ENCODE measurements around the gene PPP2R3B. TPM values are rescaled to one million over a fixed set of nuclear protein-coding genes. Genes with fewer than 3 reads are reported as not detected.
A peak's percentile ranks its signal among the peaks of the same experiment; 100 is the strongest.
"Not testable (repeated sequence)": the region's sequence is repeated elsewhere in the genome, so short reads cannot be mapped to it uniquely, and the experiment has no call there.

Gene PPP2R3B
- total RNA-seq, 1 donor from 2014 or later: 15.4 TPM

DNA sequence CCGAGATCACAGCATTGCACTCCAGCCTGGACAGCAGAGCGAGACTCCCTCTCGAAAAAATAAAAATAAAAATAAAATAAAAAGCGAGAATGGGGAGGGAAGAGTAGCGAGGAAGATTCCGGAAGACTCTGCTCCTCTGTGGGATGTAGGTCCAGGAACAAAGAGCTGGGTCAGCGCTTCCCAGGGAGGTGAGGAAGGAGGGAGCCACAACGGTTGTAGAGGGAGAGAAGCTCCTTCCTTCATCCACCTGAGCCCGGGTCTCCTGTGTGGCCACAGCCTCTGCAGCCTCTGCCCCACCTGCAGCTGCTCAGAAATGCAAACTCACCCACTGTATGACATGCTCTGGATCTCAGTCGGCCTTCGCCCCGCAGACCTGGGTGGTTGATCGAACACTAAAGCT lies 3.8 kb upstream of the PPP2R3B start:
- peaks cover 10% of the 10 kb centered on the region for H3K4me1 Mint-ChIP-seq
- H3K4me3 Mint-ChIP-seq: no peak overlapping the region
- no peak overlapping the region for H3K27ac Mint-ChIP-seq
- no peak for ATAC-seq (ENCODE audit: low read depth)
- intact Hi-C loops (cut with micrococcal nuclease): no loop called here
- CTCF ChIA-PET: no interaction called here
- no peak for DNase-seq
- peaks cover 3% of the 10 kb centered on the region for H3K27me3 Mint-ChIP-seq
- POLR2A ChIA-PET: no interaction called here
- TF ChIP-seq, protein P1, sequence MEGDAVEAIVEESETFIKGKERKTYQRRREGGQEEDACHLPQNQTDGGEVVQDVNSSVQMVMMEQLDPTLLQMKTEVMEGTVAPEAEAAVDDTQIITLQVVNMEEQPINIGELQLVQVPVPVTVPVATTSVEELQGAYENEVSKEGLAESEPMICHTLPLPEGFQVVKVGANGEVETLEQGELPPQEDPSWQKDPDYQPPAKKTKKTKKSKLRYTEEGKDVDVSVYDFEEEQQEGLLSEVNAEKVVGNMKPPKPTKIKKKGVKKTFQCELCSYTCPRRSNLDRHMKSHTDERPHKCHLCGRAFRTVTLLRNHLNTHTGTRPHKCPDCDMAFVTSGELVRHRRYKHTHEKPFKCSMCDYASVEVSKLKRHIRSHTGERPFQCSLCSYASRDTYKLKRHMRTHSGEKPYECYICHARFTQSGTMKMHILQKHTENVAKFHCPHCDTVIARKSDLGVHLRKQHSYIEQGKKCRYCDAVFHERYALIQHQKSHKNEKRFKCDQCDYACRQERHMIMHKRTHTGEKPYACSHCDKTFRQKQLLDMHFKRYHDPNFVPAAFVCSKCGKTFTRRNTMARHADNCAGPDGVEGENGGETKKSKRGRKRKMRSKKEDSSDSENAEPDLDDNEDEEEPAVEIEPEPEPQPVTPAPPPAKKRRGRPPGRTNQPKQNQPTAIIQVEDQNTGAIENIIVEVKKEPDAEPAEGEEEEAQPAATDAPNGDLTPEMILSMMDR (IDR thresholded peaks at IDR 0.05): no peak
- H3K36me3 Mint-ChIP-seq (ENCODE audit: low read depth): peaks cover 7% of the 10 kb centered on the region
- H3K9me3 Mint-ChIP-seq: peaks cover under 1% of the 10 kb centered on the region

DNA sequence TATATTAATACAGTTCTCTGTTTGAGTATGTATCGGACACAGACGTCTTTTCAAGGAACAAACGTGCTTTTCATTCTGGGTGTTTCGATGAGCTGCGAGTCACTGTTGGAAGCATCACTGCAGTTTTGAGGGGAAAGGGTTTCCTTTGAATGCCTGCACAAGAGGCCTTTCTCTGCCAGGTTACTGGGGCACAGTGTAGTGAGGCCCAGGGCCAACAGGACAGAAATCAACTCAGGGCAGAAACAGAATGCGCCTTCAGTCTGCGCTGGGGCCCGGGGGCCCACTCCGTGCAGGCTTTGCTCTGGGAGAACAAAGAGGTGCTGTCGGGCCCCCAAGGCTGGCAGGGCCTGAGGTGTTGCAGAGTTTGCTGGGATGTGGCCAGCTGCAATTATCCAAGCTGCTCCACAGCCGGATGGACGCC lies 2.3 kb upstream of the PPP2R3B start:
- Mint-ChIP-seq H3K27ac (no peak overlapping the region), H3K9me3 (no peaks in the 10 kb centered on the region), H3K4me3 (no peak overlapping the region), H3K27me3 (peaks cover 3% of the 10 kb centered on the region), H3K4me1 (peaks cover 10% of the 10 kb centered on the region), H3K36me3 (ENCODE audit: low read depth) (peaks cover 7% of the 10 kb centered on the region)
- intact Hi-C loops (cut with micrococcal nuclease): loop anchor here (5.0 kb wide), 1 partner anchor 638 kb away; no protein-coding TSS in a partner anchor
- ATAC-seq (ENCODE audit: low read depth) (no peak), DNase-seq (no peak)
- ChIA-PET POLR2A (no interaction called here), CTCF (no interaction called here)
- TF ChIP-seq, protein P1 (IDR thresholded peaks at IDR 0.05): no peak

- TF ChIP-seq, protein P1 (IDR thresholded peaks at IDR 0.05): no peak
- Mint-ChIP-seq H3K4me3 (peak overlapping the region; percentile 92), H3K27ac (peak overlapping the region; percentile 98), H3K36me3 (ENCODE audit: low read depth) (peaks cover 7% of the 10 kb centered on the region), H3K4me1 (peaks cover 10% of the 10 kb centered on the region), H3K9me3 (no peaks in the 10 kb centered on the region), H3K27me3 (peaks cover 3% of the 10 kb centered on the region)
- no peak for DNase-seq
- ChIA-PET CTCF (no interaction called here), POLR2A (no interaction called here)
- ATAC-seq (ENCODE audit: low read depth): no peak
- intact Hi-C loops (cut with micrococcal nuclease): loop anchor here (1.0 to 5.0 kb wide), 3 partner anchors 69 to 640 kb away; partner anchors contain the start of gene GTPBP6
Measured at GRCh38 chrX:387729-388128, 1.0 kb upstream of the PPP2R3B start.

DNA sequence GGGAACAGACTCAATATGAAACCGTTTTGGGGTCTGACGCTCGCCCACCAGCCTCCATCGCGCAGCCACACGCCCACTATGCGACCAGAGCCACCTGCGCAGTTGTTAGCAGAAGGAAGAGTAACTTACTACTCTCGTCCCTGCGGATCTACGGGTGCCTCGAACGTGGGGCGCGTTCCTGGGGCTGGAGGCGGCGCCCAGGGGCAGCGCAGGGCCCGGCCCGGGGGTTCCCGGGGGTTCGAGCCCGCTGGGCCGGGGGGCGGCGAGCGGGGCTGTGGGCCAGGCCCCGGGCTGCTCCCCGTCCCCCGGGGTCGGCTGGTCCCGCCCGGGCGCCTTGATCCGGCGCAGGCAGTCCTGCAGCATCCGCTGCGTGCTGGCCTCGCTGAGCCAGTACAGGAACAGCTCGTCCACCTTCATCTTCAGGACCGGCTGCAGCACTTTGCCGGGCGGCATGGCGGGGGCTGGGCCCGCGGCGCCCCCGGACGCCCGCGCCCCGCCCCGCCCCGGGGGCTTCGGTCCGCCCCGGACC lies 404 bp downstream of the PPP2R3B start:
- DNase-seq: no peak
- CTCF ChIA-PET: no interaction called here
- ATAC-seq (ENCODE audit: low read depth): no peak

DNA sequence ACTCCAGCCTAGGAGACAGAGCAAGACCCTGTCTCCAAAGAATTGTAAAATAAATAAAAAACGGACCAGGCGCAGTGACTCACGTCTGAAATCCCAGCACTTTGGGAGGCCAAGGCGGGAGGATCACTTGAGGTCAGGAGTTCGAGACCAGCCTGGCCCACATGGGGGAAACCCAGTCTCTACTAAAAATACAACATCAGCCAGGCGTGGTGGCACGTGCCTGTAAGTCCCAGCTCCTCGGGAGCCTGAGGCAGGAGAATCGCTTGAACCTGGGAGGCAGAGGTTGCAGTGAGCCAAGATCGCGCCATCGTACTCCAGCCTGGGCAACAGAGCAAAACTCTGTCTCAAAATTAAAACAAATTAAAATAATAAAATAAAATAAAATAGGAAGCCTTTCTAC lies 971 bp downstream of the PPP2R3B start:
- peak overlapping the region; percentile 59 for H3K4me3 Mint-ChIP-seq

More for the DNA sequence above, 404 bp downstream of the PPP2R3B start:
- intact Hi-C loops (cut with micrococcal nuclease): loop anchor here (2.0 to 5.0 kb wide), 2 partner anchors 104 to 641 kb away; no protein-coding TSS in a partner anchor
- TF ChIP-seq, protein P1 (IDR thresholded peaks at IDR 0.05): no peak
- Mint-ChIP-seq H3K4me1 (peaks cover 10% of the 10 kb centered on the region), H3K4me3 (peak overlapping the region; percentile 59), H3K36me3 (ENCODE audit: low read depth) (peaks cover 7% of the 10 kb centered on the region), H3K27ac (no peak overlapping the region), H3K27me3 (peaks cover 3% of the 10 kb centered on the region), H3K9me3 (no peaks in the 10 kb centered on the region)
- POLR2A ChIA-PET: no interaction called here

More for the DNA sequence above, 971 bp downstream of the PPP2R3B start:
- POLR2A ChIA-PET; CTCF ChIA-PET; H3K27me3 Mint-ChIP-seq; H3K36me3 Mint-ChIP-seq (ENCODE audit: low read depth); DNase-seq; ATAC-seq (ENCODE audit: low read depth); H3K9me3 Mint-ChIP-seq; H3K27ac Mint-ChIP-seq: not testable (repeated sequence)
- H3K4me1 Mint-ChIP-seq: peaks cover 10% of the 10 kb centered on the region
- intact Hi-C loops (cut with micrococcal nuclease): loop anchor here (2.0 to 5.0 kb wide), 2 partner anchors 103 to 642 kb away; no protein-coding TSS in a partner anchor

Data from activated B cell treated with CpG ODN at 0.5 μM for 24 hours (primary cell).